Stomach (tissue), 4 donors: ENCODE measurements around the gene KRT6C.

Source experiments
- CTCF ChIP-seq, 7 experiments: fragments of 450-650 bp in 4 of 7; fragments of 200-600 bp in 3 of 7; sonication (generic) in 3 of 7; IDR thresholded peaks; one replicate each; pipeline ENCODE4 v1.5.1; 2016 to 2019; ENCODE audit warnings: antibody characterized with exemption in 7 of 7, control low read depth in 2 of 7, mild to moderate bottlenecking in 1 of 7
- EP300 ChIP-seq: sonication (generic); formaldehyde crosslinking; IDR thresholded peaks from one replicate; pipeline ENCODE4 v1.6.1; 2017; ENCODE audit warnings: antibody characterized with exemption
- POLR2A ChIP-seq, 4 donors: fragments of 450-650 bp; IDR thresholded peaks; one replicate each; pipeline ENCODE4 v1.6.1; 2016; ENCODE audit warnings: antibody characterized with exemption in 4 of 4, control low read depth in 2 of 4, mild to moderate bottlenecking in 1 of 4, moderate library complexity in 1 of 4
- POLR2AphosphoS5 ChIP-seq, 3 donors: sonication (generic); formaldehyde crosslinking; IDR thresholded peaks; one replicate each; pipeline ENCODE4 v1.6.1; 2016; ENCODE audit warnings: antibody characterized with exemption in 3 of 3

DNA sequence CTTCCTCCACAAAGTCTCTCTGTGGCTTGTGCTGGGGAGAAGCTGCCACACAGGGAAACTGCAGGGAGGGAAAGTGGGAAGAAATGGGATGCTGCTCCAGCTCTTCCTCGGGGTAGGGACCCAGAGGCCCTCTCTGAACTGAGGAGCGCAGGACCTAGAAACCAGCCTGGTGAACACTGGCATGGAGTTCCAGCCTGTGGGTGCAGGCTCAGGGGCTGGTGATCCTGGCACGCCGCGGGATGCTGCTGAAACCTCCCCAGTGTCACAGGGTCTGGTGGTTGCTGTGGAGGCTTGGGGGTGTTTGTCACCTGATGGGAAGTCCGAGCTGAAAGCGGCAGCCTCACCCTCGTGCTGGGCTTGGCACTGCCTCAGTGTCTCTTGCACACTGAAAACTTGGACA lies 34.2 kb downstream of the KRT6C start:
- TF ChIP-seq CTCF (IDR thresholded peaks at IDR 0.05) (no peak), POLR2A (IDR thresholded peaks at IDR 0.05) (no peak), POLR2AphosphoS5 (IDR thresholded peaks at IDR 0.05) (no peak), EP300 (no peak)
